Keratinocyte (primary cell): ENCODE data around the gene GSTA3. TPM values are rescaled to one million over a fixed set of nuclear protein-coding genes. Genes with fewer than 3 reads are reported as not detected.

Source experiments
- DNase-seq: peaks from one replicate; pipeline ENCODE4 v3.0.0-alpha.2; 2011; ENCODE audit warnings: low read depth, missing footprints, low spot score
- FAIRE-seq: peaks from 2 replicates; lab custom pipeline; 2011; peaks lifted over from hg19 to GRCh38; lab: Jason Lieb, UNC
- H2AFZ ChIP-seq: 2 replicates; pipeline ENCODE4 v1.6.0; 2012; ENCODE audit warnings: low read length, control low read depth, inconsistent platforms; ENCODE audit not compliant: control insufficient read depth
- H3K27ac ChIP-seq: 2 replicates; pipeline ENCODE4 v1.5.1; 2011; ENCODE audit warnings: low read length; ENCODE audit not compliant: control insufficient read depth, insufficient read depth
- H3K27me3 ChIP-seq: 3 replicates; pipeline ENCODE4 v1.6.0; 2011; ENCODE audit warnings: low read length; ENCODE audit not compliant: control insufficient read depth, insufficient read depth; ENCODE audit errors: extremely low read depth
- H3K36me3 ChIP-seq, 2 experiments: 2 replicates in 1 of 2; 3 replicates in 1 of 2; pipeline ENCODE4 v1.5.1; 2011; ENCODE audit warnings: low read length in 2 of 2, mild to moderate bottlenecking in 1 of 2; ENCODE audit not compliant: control insufficient read depth in 2 of 2, insufficient read depth in 2 of 2; ENCODE audit errors: extremely low read depth in 1 of 2
- H3K4me1 ChIP-seq: 3 replicates; pipeline ENCODE4 v1.5.1; 2011; ENCODE audit warnings: low read length; ENCODE audit not compliant: control insufficient read depth, insufficient read depth; ENCODE audit errors: extremely low read depth
- H3K4me2 ChIP-seq: 3 replicates; pipeline ENCODE4 v1.6.0; 2011; ENCODE audit warnings: low read depth, low read length; ENCODE audit not compliant: control insufficient read depth, insufficient read depth; ENCODE audit errors: extremely low read depth
- H3K4me3 ChIP-seq, 3 experiments: fragments of 200-600 bp in 1 of 3; sonication (generic) in 1 of 3; 2 replicates in 2 of 3; 3 replicates in 1 of 3; pipeline ENCODE4 v1.5.1; 2011 to 2016; ENCODE audit warnings: low read length in 3 of 3, mild to moderate bottlenecking in 3 of 3, control low read depth in 2 of 3, inconsistent platforms in 1 of 3, low read depth in 1 of 3, mixed read lengths in 1 of 3, mixed run types in 1 of 3, moderate library complexity in 1 of 3; ENCODE audit not compliant: control insufficient read depth in 2 of 3, insufficient read depth in 2 of 3; ENCODE audit errors: extremely low read depth in 1 of 3
- H3K79me2 ChIP-seq: 2 replicates; pipeline ENCODE4 v1.6.0; 2012; ENCODE audit warnings: low read length; ENCODE audit not compliant: control insufficient read depth, insufficient read depth
- H3K9ac ChIP-seq: 3 replicates; pipeline ENCODE4 v1.6.0; 2011; ENCODE audit warnings: low read length; ENCODE audit not compliant: control insufficient read depth, insufficient read depth; ENCODE audit errors: extremely low read depth
- H3K9me1 ChIP-seq: 3 replicates; pipeline ENCODE4 v1.6.0; 2011; ENCODE audit warnings: low read length; ENCODE audit not compliant: control insufficient read depth, insufficient read depth; ENCODE audit errors: extremely low read depth
- H3K9me3 ChIP-seq: 2 replicates; pipeline ENCODE4 v1.5.1; 2012; ENCODE audit warnings: low read depth, low read length; ENCODE audit not compliant: control insufficient read depth
- H4K20me1 ChIP-seq: 3 replicates; pipeline ENCODE4 v1.6.0; 2011; ENCODE audit warnings: low read length; ENCODE audit not compliant: control insufficient read depth, insufficient read depth; ENCODE audit errors: extremely low read depth
- CTCF ChIP-seq, 3 experiments: IDR thresholded peaks in 1 of 3; conservative IDR thresholded peaks in 1 of 3; optimal IDR thresholded peaks in 1 of 3; 2 replicates in 2 of 3; 3 replicates in 1 of 3; pipeline versions ENCODE3 to v1.5.1; 2011; ENCODE audit warnings: low read length in 3 of 3, mild to moderate bottlenecking in 3 of 3, moderate library complexity in 2 of 3, control low read depth in 1 of 3, inconsistent platforms in 1 of 3; ENCODE audit not compliant: insufficient read depth in 2 of 3; ENCODE audit errors: extremely low read depth in 1 of 3
- EZH2 ChIP-seq: IDR thresholded peaks from one replicate; pipeline ENCODE4 v1.6.1; 2012; ENCODE audit warnings: inconsistent platforms, mild to moderate bottlenecking, low read length, moderate library complexity
- dilution Hi-C: fragments of 300-500 bp; cut with MboI; formaldehyde crosslinking; loops from one replicate; pipeline ENCODE4 v1.7.0; 2020; ENCODE audit warnings: low sequenced_read_pairs; ENCODE audit not compliant: extremely low pct_ligation_motif_present
- polyA minus RNA-seq, 3 experiments: library from RNA; depleted of rRNA, polyadenylated mRNA; stranded (reverse); fragments of >200 nt; gene quantifications; 1 replicate in 1 of 3; 2 replicates in 1 of 3; 3 replicates in 1 of 3; pipeline ENCODE4 v1.2.3, GENCODE V29; 2011
- polyA plus RNA-seq, 5 experiments: library from polyadenylated mRNA; depleted of rRNA in 3 of 5; stranded (reverse) in 3 of 5; stranded (forward) in 1 of 5; unstranded in 1 of 5; fragments of >200 nt; gene quantifications; 1 replicate in 1 of 5; 2 replicates in 3 of 5; 3 replicates in 1 of 5; pipeline versions ENCODE4 v1.2.1 to v1.2.3, GENCODE V29; 2011 to 2012; ENCODE audit warnings: missing spikeins in 2 of 5, low read depth in 1 of 5, low replicate concordance in 1 of 5

GSTA3 gene
- polyA plus RNA-seq = not detected in 3 replicates
- not detected for polyA plus RNA-seq (2011; ENCODE audit: low read depth)
- polyA plus RNA-seq (2011; cell fraction: cytosol; rRNA removed) = not detected in 2 replicates
- polyA plus RNA-seq (2011; cell fraction: nucleus; rRNA removed) = not detected in 2 replicates
- not detected in 2 replicates for polyA plus RNA-seq (2012; ENCODE audit: low replicate concordance)
- not detected in 3 replicates for polyA minus RNA-seq
- not detected for polyA minus RNA-seq (2011; cell fraction: cytosol; rRNA and poly(A)+ RNA removed)
- polyA minus RNA-seq (2011; cell fraction: nucleus; rRNA and poly(A)+ RNA removed) = not detected in 2 replicates

- H3K27ac ChIP-seq = no peak within 1 kb of the TSS
- H3K79me2 ChIP-seq = no peaks in the 10 kb centered on the region
- H3K36me3 ChIP-seq = no peaks in the 10 kb centered on the region
- H3K9me1 ChIP-seq = no peaks in the 10 kb centered on the region
- H2AFZ ChIP-seq = no peak within 1 kb of the TSS
- FAIRE-seq (no peak), DNase-seq (no peak)
- no peaks in the 10 kb centered on the region for H4K20me1 ChIP-seq
- no peak within 1 kb of the TSS for H3K4me3 ChIP-seq
- no peaks in the 10 kb centered on the region for H3K9me3 ChIP-seq
- no peak within 1 kb of the TSS for H3K9ac ChIP-seq
- no peak for TF ChIP-seq CTCF (optimal IDR thresholded peaks at IDR 0.05 in 1 of 3, IDR thresholded peaks at IDR 0.05 in 1 of 3, conservative IDR thresholded peaks at IDR 0.05 in 1 of 3; ENCODE audit: extremely low read depth in 1 of 3, insufficient read depth in 2 of 3, low read length in 3 of 3)
- no peak for TF ChIP-seq EZH2
- dilution Hi-C loops = no loop called here
- no peak within 1 kb of the TSS for H3K4me2 ChIP-seq
- H3K27me3 ChIP-seq = no peaks in the 10 kb centered on the region
- no peaks in the 10 kb centered on the region for H3K4me1 ChIP-seq
These were observed at the start of gene GSTA3 for GRCh38 chr6:52909531-52909930. Gene GSTA3, minus strand, starts transcription at chr6:52909698. Its CDS starts 3,864 bp downstream, at chr6:52905834.

- dilution Hi-C loops = no loop called here
These were observed 49.2 kb upstream of the GSTA3 start for GRCh38 chr6:52958546-52959255.

More at GRCh38 chr6:52958546-52959255, 49.2 kb upstream of the GSTA3 start:
- no peaks in the 10 kb centered on the region for H3K9me3 ChIP-seq
- no peaks in the 10 kb centered on the region for H3K9me1 ChIP-seq
- H3K9ac ChIP-seq = no peak overlapping the region
- TF ChIP-seq CTCF (optimal IDR thresholded peaks at IDR 0.05 in 1 of 3, IDR thresholded peaks at IDR 0.05 in 1 of 3, conservative IDR thresholded peaks at IDR 0.05 in 1 of 3; ENCODE audit: extremely low read depth in 1 of 3, insufficient read depth in 2 of 3, low read length in 3 of 3) (no peak), EZH2 (no peak)
- H3K79me2 ChIP-seq = no peaks in the 10 kb centered on the region
- no peak overlapping the region for H2AFZ ChIP-seq
- DNase-seq = no peak
- FAIRE-seq = no peak
- no peak overlapping the region for H3K27ac ChIP-seq
- no peaks in the 10 kb centered on the region for H3K27me3 ChIP-seq
- no peaks in the 10 kb centered on the region for H4K20me1 ChIP-seq
- H3K36me3 ChIP-seq = no peaks in the 10 kb centered on the region
- H3K4me2 ChIP-seq = no peak overlapping the region
- no peak overlapping the region for H3K4me3 ChIP-seq
- no peaks in the 10 kb centered on the region for H3K4me1 ChIP-seq
